OCI-LY7 (cell line): ENCODE results near the gene HSP90AB1.

Source experiments
- CTCF ChIP-seq: fragments of 200-600 bp; sonication (generic); conservative IDR thresholded peaks from 2 replicates; pipeline ENCODE4 v1.5.1; 2014; ENCODE audit warnings: mild to moderate bottlenecking, antibody characterized with exemption, low read length, moderate library complexity, mixed read lengths
- EZH2phosphoT487 ChIP-seq: fragments of 200-600 bp; sonication (generic); IDR thresholded peaks from 2 replicates; pipeline ENCODE4 v1.6.1; 2018; ENCODE audit warnings: low read depth, borderline replicate concordance, mild to moderate bottlenecking, mixed run types, antibody characterized with exemption, low read length, moderate library complexity, mixed read lengths

- TF ChIP-seq CTCF, result no peak
- no peak for TF ChIP-seq EZH2phosphoT487
These were observed 1.4 kb upstream of the HSP90AB1 start for GRCh38 chr6:44245391-44245911.
